T-helper 2 cell treated with Interferon-gamma antibody and Interleukin-4, amounts not matched to agents 5 μg/mL and 100 μg/mL, for 36 hours (primary cell): ENCODE measurements around the gene KCNH3.
A peak's percentile ranks its signal among the peaks of the same experiment; 100 is the strongest.

Source experiments
- DNase-seq: peaks from one replicate; pipeline ENCODE4 v3.0.0; 2021; ENCODE audit warnings: low spot score
- H3K27ac Mint-ChIP-seq: one replicate; pipeline ENCODE4 v1.8.0; 2021; ENCODE audit warnings: mild to moderate bottlenecking, mixed read lengths
- H3K27me3 Mint-ChIP-seq: one replicate; pipeline ENCODE4 v1.8.0; 2021; ENCODE audit warnings: low read depth, mixed read lengths
- H3K36me3 Mint-ChIP-seq: one replicate; pipeline ENCODE4 v1.8.0; 2021; ENCODE audit warnings: low read depth, mixed read lengths
- H3K4me1 Mint-ChIP-seq: one replicate; pipeline ENCODE4 v1.8.0; 2021; ENCODE audit warnings: low read depth, mixed read lengths
- H3K4me3 Mint-ChIP-seq: one replicate; pipeline ENCODE4 v1.8.0; 2022; ENCODE audit warnings: mild to moderate bottlenecking, moderate library complexity, mixed read lengths
- H3K9me3 Mint-ChIP-seq: one replicate; pipeline ENCODE4 v1.8.0; 2021; ENCODE audit warnings: mixed read lengths

Gene KCNH3

DNA sequence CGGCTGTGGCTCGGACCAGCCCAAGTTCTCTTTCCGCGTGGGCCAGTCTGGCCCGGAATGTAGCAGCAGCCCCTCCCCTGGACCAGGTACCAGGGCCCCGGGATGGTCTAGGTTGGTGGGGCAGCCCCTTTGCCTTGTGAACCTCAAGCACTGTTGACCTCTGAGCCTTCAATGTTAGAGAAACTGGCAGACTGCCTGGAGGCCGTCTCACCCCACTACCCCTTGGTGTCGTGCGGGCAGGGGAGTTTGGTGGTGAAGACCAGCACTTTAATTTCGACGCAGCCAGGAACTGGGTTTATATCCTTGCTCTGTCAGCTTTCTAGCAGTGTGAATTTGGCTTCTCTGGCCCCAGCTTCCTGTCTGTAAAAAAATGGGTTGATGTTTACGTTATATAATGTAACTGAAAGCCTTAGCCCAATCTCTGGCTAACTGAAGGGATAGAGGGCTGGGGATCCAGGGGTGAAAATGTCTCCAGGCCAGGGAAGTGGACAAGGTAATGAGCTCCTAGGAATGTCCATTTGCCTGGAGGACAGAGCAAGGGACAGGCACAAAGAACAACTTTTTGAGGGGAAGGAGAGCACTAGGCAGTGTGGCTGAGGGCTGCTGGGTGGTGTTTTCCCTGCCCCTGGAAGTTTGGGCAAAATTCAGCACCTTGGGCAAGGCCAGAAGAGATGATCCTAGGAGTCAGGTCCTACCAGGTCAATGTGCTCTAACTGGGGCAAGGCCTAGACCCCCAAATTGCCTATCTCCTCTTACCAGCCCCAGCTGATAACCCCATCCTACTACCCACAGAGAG lies 17.8 kb downstream of the KCNH3 start:
- Mint-ChIP-seq H3K27me3 (no peaks in the 10 kb centered on the region), H3K27ac (no peak overlapping the region), H3K4me1 (peaks cover 7% of the 10 kb centered on the region), H3K4me3 (no peak overlapping the region), H3K9me3 (no peaks in the 10 kb centered on the region), H3K36me3 (peaks cover 24% of the 10 kb centered on the region)
- DNase-seq, result no peak

GRCh38 chr12:49557187-49557916 lies 18.5 kb downstream of the KCNH3 start:
- Mint-ChIP-seq H3K27ac (no peak overlapping the region), H3K4me3 (no peak overlapping the region), H3K36me3 (peaks cover 30% of the 10 kb centered on the region), H3K4me1 (peaks cover 7% of the 10 kb centered on the region), H3K9me3 (no peaks in the 10 kb centered on the region), H3K27me3 (no peaks in the 10 kb centered on the region)
- DNase-seq, result no peak

- peaks cover 35% of the 10 kb centered on the region for H3K36me3 Mint-ChIP-seq
- H3K27me3 Mint-ChIP-seq, result no peaks in the 10 kb centered on the region
- no peak for DNase-seq
- H3K4me1 Mint-ChIP-seq, result peaks cover 8% of the 10 kb centered on the region
- H3K27ac Mint-ChIP-seq, result no peak overlapping the region
- no peaks in the 10 kb centered on the region for H3K9me3 Mint-ChIP-seq
- no peak overlapping the region for H3K4me3 Mint-ChIP-seq
Measured at GRCh38 chr12:49557917-49558215, 19.0 kb downstream of the KCNH3 start.

- Mint-ChIP-seq H3K36me3 (peaks cover 39% of the 10 kb centered on the region), H3K27ac (no peak overlapping the region), H3K4me1 (peaks cover 6% of the 10 kb centered on the region), H3K9me3 (no peaks in the 10 kb centered on the region), H3K27me3 (no peaks in the 10 kb centered on the region), H3K4me3 (no peak overlapping the region)
- no peak for DNase-seq
Measured at GRCh38 chr12:49558526-49558925, 19.7 kb downstream of the KCNH3 start.

DNA sequence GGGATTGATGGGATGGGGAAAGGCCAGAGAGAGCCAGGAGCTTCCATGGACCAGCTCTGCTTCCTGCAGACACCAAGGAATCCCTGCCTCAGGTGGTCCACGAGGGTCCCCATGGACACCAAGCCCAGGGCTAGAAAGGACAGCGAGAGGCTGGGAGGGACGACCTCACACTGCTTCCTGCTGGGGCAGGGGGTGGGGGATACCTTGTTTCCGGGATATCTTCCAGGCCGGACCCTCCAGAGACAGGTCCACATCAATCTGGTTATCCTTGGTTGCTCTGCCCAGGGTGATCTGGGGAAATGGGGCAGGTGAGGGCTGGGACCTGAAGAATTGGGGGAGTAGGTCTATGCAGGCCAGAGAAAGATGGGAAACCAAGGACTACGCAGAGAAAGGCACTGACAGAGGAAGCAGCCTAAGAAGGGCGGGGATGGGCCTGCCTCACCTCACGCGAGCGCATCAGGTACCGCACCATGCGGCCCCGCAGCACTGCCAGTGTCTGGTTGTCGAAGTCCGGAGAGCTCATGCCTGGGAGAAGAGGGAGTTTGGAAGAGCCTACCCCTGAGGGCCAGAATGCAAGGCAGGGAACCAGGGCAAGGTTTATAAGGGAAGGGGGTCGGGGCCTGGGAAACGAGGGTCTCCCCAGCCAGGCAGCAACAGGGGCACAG lies 20.3 kb downstream of the KCNH3 start:
- H3K4me3 Mint-ChIP-seq, result no peak overlapping the region
- H3K27ac Mint-ChIP-seq, result peak overlapping the region; percentile 45
- no peaks in the 10 kb centered on the region for H3K27me3 Mint-ChIP-seq
- no peak for DNase-seq
- H3K4me1 Mint-ChIP-seq, result peaks cover 10% of the 10 kb centered on the region
- H3K9me3 Mint-ChIP-seq, result no peaks in the 10 kb centered on the region
- peaks cover 45% of the 10 kb centered on the region for H3K36me3 Mint-ChIP-seq

- DNase-seq, result no peak
- no peaks in the 10 kb centered on the region for H3K27me3 Mint-ChIP-seq
- no peak overlapping the region for H3K27ac Mint-ChIP-seq
- peaks cover 55% of the 10 kb centered on the region for H3K36me3 Mint-ChIP-seq
- H3K4me1 Mint-ChIP-seq, result peaks cover 25% of the 10 kb centered on the region
- H3K9me3 Mint-ChIP-seq, result no peaks in the 10 kb centered on the region
- no peak overlapping the region for H3K4me3 Mint-ChIP-seq
Measured at GRCh38 chr12:49560695-49561094, 21.9 kb downstream of the KCNH3 start.

GRCh38 chr12:49562233-49562632 lies 23.4 kb downstream of the KCNH3 start:
- Mint-ChIP-seq H3K36me3 (peaks cover 50% of the 10 kb centered on the region), H3K4me1 (peaks cover 30% of the 10 kb centered on the region), H3K9me3 (no peaks in the 10 kb centered on the region), H3K4me3 (no peak overlapping the region), H3K27ac (no peak overlapping the region), H3K27me3 (no peaks in the 10 kb centered on the region)
- DNase-seq, result no peak

DNA sequence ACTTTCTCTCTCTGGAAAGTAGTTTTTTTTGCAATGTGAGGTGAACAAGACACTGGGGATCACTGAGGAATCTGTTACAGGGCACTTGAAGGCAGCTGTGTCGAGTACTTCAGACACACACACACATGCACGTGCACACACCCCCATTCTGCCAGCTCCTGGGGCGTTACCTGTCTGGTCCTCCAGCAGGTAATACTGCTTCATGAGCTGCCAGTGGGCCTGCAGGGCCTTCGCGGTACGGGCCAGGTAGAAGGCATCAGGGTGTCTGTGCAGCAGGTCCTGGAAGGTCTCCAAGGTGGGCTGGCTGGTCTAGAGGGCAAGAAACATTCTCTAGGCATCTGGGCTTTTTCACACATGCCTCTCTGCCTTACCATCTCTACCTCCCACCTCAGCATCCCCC lies 24.0 kb downstream of the KCNH3 start:
- H3K36me3 Mint-ChIP-seq, result peaks cover 50% of the 10 kb centered on the region
- DNase-seq, result no peak
- no peaks in the 10 kb centered on the region for H3K9me3 Mint-ChIP-seq
- no peak overlapping the region for H3K4me3 Mint-ChIP-seq
- no peaks in the 10 kb centered on the region for H3K27me3 Mint-ChIP-seq
- H3K4me1 Mint-ChIP-seq, result peaks cover 31% of the 10 kb centered on the region
- no peak overlapping the region for H3K27ac Mint-ChIP-seq

- peaks cover 47% of the 10 kb centered on the region for H3K36me3 Mint-ChIP-seq
- no peaks in the 10 kb centered on the region for H3K9me3 Mint-ChIP-seq
- peak overlapping the region; percentile 72 for H3K4me3 Mint-ChIP-seq
- H3K27me3 Mint-ChIP-seq, result no peaks in the 10 kb centered on the region
- peaks cover 36% of the 10 kb centered on the region for H3K4me1 Mint-ChIP-seq
- no peak for DNase-seq
- H3K27ac Mint-ChIP-seq, result peak overlapping the region; percentile 60
Measured at GRCh38 chr12:49563951-49564685, 25.3 kb downstream of the KCNH3 start.

DNA sequence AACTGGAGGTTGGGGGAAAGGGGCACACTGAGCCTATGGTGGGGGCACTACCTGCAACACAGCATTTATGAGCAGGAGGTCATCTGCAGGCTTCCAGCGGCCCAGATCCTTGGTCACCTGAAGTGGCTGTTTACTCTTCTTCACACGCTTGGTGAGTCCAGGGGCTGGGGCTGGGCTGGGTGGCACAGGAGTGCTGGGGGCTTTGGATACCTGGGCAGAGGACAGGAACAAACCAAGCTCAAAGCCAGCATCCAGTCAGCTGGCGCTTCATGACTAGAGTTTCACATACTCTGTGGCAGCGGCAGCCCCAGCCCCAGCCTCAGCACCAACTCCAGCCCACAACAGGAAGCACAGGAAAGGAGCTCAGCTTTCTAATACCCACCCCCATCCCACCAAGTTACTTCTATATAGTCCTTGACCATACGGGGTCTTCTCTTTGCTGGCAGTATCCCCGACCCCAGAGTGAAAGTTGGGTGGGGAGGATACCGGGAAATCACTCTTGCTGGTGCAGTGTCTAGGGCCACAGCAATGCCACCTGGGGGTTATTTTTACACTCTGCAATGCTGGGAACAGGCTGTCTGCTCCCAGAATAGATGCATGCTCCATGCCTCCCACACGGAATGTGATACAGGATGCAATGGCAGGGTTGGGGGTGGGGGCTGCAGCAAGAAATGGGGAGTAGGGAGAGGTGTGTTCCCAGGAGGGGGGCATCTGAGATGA lies 26.0 kb downstream of the KCNH3 start:
- peak overlapping the region; percentile 66 for H3K27ac Mint-ChIP-seq
- H3K4me1 Mint-ChIP-seq, result peaks cover 36% of the 10 kb centered on the region
- peak overlapping the region; percentile 72 for H3K4me3 Mint-ChIP-seq
- peaks cover 42% of the 10 kb centered on the region for H3K36me3 Mint-ChIP-seq
- H3K9me3 Mint-ChIP-seq, result no peaks in the 10 kb centered on the region
- no peak for DNase-seq
- no peaks in the 10 kb centered on the region for H3K27me3 Mint-ChIP-seq

DNA sequence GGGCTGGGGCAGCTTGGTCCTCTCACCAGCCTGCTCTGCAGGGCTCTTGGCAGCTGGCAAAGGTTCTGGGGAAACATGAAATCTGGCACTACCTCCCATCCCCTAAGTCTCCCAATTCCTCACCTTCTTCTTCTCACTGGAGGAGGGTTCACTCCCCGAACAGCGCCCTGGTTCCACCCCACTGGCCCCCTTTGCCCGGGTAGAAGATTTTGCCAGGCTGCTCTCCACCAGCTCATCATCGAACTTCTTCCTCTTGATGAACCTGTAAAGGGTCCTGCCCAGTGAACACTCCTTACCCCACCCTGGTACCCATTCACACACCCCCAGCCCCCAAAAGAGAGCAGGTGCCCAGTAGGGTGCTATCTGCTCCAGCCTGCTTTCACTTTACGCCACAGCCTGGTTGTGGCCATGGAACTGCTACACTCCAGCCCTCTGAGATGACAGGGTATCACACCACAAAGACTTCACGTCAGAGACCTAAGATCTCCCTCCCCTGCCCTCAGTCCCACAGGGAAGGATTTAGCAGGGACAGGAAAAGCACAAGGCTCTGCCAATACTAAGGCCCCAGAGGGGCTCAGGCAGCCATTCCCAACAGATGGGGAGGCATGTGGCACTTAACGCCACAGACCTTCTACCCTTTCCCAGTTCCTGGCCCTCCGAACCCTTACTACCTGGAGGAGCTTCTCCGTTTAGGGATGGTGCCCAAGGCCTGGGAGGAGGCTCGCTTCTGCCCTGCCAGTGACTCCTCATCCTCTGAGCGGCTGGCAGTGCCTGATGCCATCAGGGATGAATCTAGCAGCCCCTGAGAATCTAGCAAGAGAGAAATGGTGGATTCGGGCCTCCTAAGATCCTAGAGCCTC lies 26.8 kb downstream of the KCNH3 start:
- Mint-ChIP-seq H3K9me3 (no peaks in the 10 kb centered on the region), H3K27me3 (no peaks in the 10 kb centered on the region), H3K27ac (peak overlapping the region; percentile 45), H3K36me3 (peaks cover 37% of the 10 kb centered on the region), H3K4me3 (peak overlapping the region; percentile 72), H3K4me1 (peaks cover 37% of the 10 kb centered on the region)
- no peak for DNase-seq

GRCh38 chr12:49566361-49566760 lies 27.5 kb downstream of the KCNH3 start:
- peaks cover 37% of the 10 kb centered on the region for H3K36me3 Mint-ChIP-seq
- DNase-seq, result no peak
- H3K27ac Mint-ChIP-seq, result no peak overlapping the region
- H3K27me3 Mint-ChIP-seq, result no peaks in the 10 kb centered on the region
- peak overlapping the region; percentile 72 for H3K4me3 Mint-ChIP-seq
- H3K4me1 Mint-ChIP-seq, result peaks cover 42% of the 10 kb centered on the region
- no peaks in the 10 kb centered on the region for H3K9me3 Mint-ChIP-seq

DNA sequence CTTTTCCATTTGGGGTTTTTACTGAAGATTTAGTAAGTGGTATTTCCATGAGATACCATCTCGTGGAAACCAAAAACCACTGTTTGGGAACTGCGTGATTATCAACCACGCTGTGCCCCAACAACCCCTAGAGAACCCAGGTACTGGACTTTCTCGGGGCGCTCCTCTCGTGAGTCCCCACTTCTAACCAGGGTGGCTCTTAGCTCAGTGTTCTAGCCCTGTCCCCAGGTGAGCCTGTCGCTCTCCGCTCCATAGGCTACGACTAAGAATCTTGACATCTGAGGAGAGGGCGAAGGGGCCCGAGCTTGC lies 28.4 kb downstream of the KCNH3 start:
- Mint-ChIP-seq H3K36me3 (peaks cover 32% of the 10 kb centered on the region), H3K27ac (peak overlapping the region; percentile 99), H3K4me3 (peak overlapping the region; percentile 98), H3K9me3 (no peaks in the 10 kb centered on the region), H3K27me3 (no peaks in the 10 kb centered on the region), H3K4me1 (peaks cover 42% of the 10 kb centered on the region)
- no peak for DNase-seq
